Activated CD4-positive, alpha-beta T cell treated with anti-CD3 and anti-CD28 coated beads, Interleukin-10, Interleukin-2, amounts not matched to agents 100 ng/mL and 50 ng/mL, durations not matched to agents 16 hours and 8 hours (primary cell): ENCODE measurements around the gene FFAR1.

ENCODE experiments used
- DNase-seq: peaks from one replicate; pipeline ENCODE4 v3.0.0-alpha.2; 2020

FFAR1 gene, protein sequence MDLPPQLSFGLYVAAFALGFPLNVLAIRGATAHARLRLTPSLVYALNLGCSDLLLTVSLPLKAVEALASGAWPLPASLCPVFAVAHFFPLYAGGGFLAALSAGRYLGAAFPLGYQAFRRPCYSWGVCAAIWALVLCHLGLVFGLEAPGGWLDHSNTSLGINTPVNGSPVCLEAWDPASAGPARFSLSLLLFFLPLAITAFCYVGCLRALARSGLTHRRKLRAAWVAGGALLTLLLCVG (N-terminal part only)

DNA sequence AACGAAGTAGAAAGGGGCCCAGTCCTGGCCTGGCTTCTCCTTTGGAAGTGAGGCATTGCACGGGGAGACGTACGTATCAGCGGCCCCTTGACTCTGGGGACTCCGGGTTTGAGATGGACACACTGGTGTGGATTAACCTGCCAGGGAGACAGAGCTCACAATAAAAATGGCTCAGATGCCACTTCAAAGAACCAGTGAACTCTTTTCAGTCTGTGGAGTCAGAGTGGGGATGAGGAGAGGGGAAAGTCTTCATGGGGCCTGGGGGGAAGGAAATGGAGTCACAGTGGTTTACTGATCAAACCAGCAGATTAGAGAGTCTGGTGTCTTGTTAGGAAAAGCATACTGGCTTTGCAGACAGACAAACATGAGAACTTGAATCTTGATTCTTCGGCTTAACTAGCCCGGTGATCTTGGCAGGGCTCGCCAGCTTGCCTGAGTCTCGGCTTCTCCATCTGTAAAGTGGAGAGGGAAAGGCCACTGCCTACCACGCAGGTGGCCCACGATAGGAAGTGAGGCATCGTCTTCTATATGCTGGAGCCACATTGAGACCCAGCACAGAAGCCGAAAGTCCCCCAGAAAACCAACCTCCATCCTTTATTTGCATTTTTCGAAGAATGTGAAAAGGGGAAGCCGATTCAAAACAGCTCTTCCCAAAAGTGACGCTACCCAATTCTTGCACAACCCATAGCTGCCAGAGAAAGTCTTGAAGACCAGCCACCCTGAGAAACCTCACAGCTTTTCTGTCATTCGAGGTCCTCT is at the start of gene FFAR1:
TSS of gene FFAR1 (plus strand) at position 732 of the 759 bp plus-strand sequence. CDS start 3,650 bp downstream, outside the sequence.
- DNase-seq = peak; percentile 75

- no peak for DNase-seq
Measured at GRCh38 chr19:35297922-35298321, 49.8 kb upstream of the FFAR1 start.

DNA sequence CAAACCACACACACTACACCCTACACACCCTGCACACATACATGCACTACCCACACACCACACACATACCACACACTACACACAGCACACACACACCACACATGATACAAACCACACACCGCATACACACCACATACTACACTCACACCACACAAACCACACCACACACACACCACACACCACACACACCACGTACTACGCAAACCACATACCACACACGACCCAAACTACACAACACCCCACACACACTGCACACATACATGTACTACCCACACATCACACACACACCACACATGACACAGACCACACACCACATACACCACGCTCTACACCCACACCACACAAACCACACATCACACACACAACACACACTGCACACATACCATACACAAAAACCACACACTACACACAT is 49.1 kb upstream of the FFAR1 start:
- DNase-seq = no peak

DNA sequence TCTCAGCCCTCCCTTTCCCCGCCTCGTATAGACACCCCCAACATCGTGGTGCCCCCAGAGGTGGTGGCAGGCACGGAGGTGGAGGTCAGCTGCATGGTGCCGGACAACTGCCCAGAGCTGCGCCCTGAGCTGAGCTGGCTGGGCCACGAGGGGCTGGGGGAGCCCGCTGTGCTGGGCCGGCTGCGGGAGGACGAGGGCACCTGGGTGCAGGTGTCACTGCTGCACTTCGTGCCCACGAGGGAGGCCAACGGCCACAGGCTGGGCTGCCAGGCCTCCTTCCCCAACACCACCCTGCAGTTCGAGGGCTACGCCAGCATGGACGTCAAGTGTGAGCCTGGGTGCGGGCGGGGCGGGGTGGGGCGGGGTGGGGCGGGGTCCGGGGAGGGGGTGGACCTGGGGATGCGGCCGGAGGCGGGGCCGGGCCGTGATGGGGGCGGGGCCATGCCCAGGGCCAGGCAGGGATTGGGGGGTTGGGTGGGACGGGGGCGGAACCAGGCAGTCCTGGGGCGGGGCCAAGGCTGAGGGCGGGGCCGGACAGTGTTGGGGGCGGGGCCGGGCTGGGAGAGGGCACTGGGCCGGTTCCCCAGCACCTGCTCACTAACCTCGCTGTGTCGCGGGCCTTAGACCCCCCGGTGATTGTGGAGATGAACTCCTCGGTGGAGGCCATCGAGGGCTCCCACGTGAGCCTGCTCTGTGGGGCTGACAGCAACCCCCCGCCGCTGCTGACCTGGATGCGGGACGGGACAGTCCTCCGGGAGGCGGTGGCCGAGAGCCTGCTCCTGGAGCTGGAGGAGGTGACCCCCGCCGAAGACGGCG is 48.0 kb upstream of the FFAR1 start:
- DNase-seq = no peak

- no peak for DNase-seq
Measured at GRCh38 chr19:35300339-35300649, 47.4 kb upstream of the FFAR1 start.

GRCh38 chr19:35301961-35302360 is 45.7 kb upstream of the FFAR1 start:
- DNase-seq = no peak

DNA sequence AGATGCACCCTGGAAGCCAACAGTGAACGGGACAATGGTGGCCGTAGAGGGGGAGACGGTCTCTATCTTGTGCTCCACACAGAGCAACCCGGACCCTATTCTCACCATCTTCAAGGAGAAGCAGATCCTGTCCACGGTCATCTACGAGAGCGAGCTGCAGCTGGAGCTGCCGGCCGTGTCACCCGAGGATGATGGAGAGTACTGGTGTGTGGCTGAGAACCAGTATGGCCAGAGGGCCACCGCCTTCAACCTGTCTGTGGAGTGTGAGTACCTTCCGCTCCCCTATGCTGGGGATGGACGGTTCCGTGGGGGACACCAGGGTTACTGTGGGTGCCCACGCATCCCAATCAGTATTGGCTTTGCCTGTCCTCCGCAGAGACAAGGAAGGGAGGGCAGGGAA is 45.3 kb upstream of the FFAR1 start:
- no peak for DNase-seq

DNA sequence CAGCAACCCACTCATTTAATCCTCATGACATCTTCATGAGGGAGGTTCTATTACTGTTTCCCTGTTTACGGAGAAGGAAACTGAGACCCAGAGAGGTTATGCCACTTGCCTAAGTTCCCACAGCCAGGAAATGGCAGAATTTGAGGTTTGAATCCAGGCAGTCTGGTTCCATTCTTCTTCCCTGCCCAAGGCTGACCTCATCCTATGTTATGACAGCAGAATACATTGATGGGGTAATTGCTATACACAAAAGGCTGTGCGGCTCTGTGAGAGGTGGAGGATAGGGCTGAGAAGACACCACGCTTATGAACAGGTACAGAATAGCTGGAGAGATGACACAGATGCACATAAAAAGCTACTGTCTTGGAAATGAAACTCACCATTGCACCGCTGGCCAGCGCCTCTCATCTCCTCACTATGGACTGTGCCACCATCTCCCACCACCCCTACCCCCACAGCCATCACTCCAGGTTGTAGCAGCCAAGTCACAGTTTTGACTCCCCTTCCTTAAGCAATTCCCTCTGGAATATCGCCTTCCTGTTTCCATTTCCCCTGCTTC is 44.3 kb upstream of the FFAR1 start:
- no peak for DNase-seq

DNA sequence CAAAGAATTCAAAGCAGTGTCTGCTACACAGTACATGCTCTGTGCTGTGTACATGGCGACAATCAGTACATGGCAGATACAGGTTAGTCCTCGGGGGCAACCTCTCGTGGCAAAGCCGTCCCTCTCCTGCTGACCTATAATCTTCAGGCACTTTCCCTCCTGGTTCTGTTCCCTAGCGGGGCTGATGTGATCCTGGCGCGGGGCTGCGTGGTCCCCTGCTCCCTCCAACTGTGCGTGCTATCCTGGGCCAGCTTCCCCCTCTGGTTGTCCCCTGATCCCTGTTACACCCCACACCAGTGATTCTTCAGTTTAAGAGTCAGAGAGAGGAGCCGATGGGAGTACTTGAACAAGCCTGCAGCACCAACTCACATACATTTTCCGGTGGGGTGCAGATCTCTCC is 43.7 kb upstream of the FFAR1 start:
- no peak for DNase-seq

- no peak for DNase-seq
Measured at GRCh38 chr19:35305181-35305580, 42.5 kb upstream of the FFAR1 start.

GRCh38 chr19:35306473-35307246 is 41.0 kb upstream of the FFAR1 start:
- DNase-seq = no peak

DNA sequence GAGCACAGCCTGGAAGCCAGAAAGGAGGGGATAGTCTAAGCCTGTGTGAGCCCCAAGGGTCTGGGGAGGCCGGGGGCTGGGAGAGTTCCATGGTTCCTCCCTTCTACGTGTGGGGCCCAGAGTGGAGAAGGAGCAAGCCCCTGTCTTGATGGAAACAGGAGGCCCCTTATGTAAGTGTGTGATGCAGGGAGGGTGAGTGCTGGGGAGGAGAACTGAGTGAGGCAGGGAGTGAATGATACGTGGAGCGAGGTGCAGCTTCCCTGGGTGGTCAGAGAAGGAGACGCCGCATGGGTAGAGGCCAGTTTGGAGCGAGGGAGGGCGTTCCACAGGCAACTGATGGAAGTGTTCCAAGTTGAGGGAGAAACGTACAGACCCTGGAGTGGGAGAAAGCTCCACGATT is 39.8 kb upstream of the FFAR1 start:
- no peak for DNase-seq

- DNase-seq = no peak
Measured at GRCh38 chr19:35308910-35309309, 38.8 kb upstream of the FFAR1 start.

- no peak for DNase-seq
Measured at GRCh38 chr19:35309481-35310279, 38.0 kb upstream of the FFAR1 start.

- DNase-seq = no peak
Measured at GRCh38 chr19:35310331-35310730, 37.4 kb upstream of the FFAR1 start.

DNA sequence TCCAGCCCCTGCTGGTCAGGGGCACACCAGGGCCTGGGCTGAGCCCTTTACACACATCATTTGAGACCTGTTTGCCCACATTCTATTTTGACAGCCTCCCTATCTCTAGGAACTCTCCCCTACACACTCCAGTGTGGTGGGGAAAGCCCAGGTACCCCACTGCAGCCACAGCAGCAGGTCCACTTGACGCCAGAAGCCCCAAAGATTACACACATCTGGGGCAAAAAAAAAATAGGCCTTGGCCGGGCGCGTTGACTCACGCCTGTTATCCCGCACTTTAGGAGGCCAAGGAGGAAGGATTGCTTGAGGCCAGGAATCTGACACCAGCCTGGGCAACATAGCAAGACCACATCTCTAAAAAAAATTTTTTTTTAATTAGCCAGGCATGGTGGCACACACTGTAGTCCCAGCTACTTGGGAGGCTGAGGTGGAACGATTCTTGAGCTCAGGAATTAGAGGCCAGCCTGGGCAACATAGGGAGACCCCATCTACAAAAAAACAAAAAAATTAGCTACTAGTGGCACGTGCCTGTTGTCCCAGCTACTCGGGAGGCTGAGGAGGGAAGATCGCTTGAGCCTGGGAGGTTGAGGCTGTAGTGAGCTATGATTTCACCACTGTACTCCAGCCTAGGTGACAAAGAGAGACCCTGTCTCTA is 36.8 kb upstream of the FFAR1 start:
- DNase-seq = no peak

DNA sequence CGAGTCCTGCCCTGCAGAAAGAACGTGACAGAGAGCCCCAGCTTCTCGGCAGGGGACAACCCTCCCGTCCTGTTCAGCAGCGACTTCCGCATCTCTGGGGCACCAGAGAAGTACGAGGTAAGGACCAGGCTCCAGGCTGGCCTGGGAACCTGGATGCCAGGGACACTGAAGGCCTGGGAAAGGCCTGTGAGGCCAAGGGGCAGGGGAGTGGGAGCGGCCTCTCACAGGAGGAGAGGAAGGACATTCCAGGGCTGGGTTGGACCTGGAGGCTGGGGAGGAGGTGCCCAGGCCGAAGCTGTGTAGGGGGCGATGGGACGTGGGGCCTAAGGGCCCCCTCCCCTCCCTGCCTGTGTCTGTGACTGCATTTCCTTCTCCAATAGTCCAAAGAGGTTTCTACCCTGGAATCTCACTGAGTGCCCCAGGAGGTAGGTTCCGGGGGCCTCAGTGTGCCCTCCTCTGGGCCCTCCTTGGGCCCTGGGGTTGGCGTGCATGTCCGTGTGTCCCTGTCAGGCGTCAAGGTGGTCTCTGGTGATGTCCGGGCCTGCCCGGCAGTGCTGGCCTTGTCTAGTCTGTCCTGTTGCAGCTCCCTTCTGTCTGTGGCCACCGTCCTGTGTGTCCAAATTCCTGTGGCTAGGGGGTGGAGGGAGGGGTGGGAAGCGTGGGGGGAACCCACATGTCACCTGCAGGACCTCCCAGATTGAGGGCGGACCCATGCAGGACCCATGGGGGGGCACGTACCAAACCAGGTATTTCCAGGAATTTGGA is 35.6 kb upstream of the FFAR1 start:
- no peak for DNase-seq

- no peak for DNase-seq
Measured at GRCh38 chr19:35313587-35313986, 34.1 kb upstream of the FFAR1 start.

DNA sequence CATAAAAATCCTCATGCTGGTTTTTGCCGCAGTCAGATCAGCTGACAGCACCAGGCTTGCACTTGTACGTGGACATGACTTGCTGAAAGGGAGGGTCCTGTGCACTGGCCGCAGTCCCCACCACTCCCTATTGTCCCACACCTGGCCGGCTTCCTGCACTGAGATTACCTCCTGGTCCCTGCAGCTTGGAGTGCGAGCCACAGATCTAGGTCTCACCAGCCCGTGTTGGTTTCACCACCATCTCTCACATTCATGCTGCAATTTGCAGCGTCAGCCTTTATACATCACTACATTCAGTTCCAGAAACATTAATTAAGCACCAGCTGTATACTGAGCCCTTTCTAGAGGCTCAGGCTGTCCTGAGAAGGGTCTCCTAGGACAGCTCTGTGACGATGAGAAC is 33.7 kb upstream of the FFAR1 start:
- no peak for DNase-seq

DNA sequence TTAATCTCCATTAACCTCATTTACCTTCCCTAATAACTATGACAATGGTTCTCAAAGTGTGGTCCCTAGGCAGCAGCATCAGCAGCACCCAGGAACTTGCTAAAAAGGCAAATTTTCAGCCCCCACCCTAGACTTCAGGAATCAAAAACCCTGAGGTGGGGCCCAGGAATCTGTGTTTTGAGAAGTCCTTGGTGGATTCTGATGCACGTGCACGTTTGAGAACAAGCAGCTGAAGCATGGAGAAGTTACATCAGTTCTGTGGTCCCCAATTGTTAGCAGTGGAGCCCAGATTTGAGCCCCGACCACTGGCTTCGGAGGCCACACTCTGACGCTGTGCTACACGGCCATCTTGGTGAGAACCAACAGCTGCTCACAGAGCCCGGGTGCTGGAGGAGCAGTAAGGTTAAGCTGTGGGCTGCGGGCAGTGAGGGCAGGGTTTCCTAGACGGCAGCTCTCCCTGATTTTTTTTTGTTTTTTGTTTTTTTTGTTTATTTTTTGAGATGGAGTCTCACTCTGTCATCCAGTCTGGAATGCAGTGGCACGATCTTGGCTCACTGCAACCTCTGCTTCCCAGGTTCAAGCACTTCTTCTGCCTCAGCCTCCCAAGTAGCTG is 32.7 kb upstream of the FFAR1 start:
- DNase-seq = no peak
